AG09319 (cell line): ENCODE results near the gene CYB5A.

Experiments used
- DNase-seq: peaks from one replicate; pipeline ENCODE4 v3.0.0-alpha.2; 2010; ENCODE audit warnings: low read depth; ENCODE audit errors: extremely low read depth
- TF ChIP-seq, protein P1 (sequence below): IDR thresholded peaks from 2 replicates; pipeline ENCODE4 v1.5.1; 2011; ENCODE audit warnings: low read depth, mild to moderate bottlenecking, inconsistent platforms, low read length, moderate library complexity

CYB5A gene

DNA sequence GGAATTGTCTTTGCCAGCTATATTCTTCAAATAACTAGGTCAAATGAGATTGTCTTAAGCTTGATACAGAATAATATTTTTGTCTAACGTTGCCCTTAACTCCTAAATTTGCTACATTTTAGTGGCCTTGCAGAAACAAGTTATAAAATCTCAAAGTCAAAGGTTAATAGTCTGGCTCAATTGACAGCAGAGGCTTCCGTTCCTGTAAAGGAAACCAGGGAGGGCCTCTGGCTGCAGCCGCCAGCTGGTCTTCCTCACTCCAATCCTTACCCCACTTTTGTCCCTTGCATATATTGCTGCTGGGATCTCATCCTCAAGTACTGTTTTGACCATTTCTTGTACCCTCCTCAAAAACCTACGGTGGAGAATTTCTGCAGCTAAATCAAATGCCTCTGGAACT, 17.1 kb downstream of the CYB5A start:
- TF ChIP-seq, protein P1, sequence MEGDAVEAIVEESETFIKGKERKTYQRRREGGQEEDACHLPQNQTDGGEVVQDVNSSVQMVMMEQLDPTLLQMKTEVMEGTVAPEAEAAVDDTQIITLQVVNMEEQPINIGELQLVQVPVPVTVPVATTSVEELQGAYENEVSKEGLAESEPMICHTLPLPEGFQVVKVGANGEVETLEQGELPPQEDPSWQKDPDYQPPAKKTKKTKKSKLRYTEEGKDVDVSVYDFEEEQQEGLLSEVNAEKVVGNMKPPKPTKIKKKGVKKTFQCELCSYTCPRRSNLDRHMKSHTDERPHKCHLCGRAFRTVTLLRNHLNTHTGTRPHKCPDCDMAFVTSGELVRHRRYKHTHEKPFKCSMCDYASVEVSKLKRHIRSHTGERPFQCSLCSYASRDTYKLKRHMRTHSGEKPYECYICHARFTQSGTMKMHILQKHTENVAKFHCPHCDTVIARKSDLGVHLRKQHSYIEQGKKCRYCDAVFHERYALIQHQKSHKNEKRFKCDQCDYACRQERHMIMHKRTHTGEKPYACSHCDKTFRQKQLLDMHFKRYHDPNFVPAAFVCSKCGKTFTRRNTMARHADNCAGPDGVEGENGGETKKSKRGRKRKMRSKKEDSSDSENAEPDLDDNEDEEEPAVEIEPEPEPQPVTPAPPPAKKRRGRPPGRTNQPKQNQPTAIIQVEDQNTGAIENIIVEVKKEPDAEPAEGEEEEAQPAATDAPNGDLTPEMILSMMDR: no peak
- no peak for DNase-seq

DNA sequence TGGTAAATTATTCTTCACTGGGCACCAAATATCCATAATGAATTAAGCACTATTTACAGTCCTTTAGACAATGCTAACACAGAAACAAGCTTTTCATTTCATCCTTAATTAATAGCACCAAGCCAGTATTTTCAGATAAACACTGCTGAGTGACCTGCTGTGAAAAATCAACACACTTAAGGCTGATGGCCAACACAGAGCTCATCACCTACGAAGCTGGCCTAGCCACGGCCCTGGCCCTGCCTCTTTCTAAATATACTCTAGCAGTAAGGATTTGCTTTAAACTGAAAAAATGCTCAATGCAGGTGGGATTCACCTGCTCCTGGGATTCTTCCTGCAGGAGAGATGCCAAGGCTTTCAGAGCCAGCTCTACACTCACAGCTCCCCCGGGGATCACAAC, 18.4 kb downstream of the CYB5A start:
- TF ChIP-seq, protein P1: no peak
- DNase-seq: no peak

DNA sequence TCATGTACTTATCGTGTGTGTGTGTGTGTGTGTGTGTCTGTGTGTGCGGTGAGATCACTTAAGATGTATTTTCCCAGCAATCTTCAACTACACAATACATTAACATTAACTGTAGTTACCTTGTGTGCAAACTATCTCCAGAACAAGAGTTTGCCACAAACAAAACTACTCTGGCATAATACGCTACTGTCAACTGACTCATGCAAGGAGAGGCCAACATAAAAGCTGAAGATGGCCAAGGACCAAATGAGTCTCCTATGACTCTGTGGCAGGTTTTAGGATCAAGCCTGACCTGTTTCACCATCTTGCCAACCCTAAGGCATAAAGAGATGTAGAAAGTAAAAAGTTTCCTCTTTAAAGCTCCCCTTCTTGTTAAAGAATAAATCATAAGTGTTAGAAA, 20.1 kb downstream of the CYB5A start:
- TF ChIP-seq, protein P1: no peak
- no peak for DNase-seq

DNA sequence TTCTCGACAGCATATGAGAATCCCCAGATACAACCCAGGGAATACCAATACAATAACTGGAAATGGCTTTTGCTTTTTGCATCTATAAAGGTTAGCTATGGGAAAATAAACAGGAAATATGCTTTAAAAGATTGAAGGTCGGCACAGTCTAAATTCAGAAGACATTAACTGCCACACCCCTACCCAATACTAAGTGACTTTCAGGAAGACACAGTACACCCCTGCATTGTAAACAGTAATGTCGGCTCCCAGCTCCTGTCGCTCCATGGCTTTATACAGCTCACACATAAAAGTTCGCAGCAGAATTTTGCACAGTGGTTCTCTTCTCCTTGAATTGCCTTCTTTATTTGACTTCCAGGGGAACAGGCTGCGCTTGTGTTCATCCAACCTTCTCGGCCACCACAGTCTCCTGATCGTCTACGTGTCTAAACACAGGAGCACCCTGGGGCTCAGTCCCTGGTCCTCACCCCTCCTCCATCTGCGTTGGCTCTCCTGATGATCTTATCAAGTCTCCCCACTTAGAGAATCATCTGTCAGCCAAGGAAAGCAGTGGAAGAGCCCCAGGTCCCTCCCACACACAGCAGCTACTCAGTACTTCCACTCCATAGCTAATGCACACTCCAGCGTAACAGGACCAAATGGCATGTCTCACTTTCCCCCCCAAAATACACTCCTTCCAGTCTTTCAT, 22.7 kb downstream of the CYB5A start:
- TF ChIP-seq, protein P1: no peak
- no peak for DNase-seq

DNA sequence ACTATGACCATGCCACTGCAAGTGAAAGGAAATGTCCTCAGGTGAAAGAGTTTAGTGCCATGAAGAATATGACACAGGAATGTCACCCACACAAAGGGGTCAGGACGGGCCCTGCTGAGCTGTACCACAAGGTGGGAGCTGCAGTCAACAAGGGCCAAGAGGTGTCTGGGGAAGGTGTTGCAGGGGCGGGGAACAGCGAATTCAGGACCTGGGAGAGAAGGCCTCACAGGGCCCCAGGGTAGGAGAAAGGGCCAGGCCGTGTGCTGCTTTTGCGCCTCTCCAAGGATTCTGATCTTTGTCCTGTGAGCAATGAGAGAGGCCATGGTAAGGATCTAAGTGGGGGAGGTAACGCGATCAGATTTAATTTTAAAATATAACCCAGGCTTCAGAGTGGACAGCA, 23.6 kb downstream of the CYB5A start:
- TF ChIP-seq, protein P1: no peak
- no peak for DNase-seq

DNA sequence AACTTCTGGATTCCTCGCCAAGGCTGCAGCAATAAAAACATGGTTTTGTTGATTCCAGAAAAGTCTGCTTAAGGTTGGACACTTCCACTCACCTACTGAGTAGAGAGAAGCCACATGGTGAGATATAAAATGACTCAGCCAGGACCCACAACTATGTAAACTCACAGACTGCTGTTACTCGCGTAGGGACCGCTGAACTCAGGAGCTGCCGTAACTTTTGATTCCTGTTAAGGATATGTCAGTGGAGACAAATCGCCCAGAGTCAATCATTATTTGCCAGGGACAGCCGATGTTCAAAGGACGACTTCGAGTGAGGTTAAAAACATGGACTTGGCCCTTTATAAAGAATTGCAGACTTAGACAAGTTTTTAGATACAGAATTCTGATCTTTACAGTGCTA, 25.6 kb downstream of the CYB5A start:
- no peak for DNase-seq
- TF ChIP-seq, protein P1: no peak

DNA sequence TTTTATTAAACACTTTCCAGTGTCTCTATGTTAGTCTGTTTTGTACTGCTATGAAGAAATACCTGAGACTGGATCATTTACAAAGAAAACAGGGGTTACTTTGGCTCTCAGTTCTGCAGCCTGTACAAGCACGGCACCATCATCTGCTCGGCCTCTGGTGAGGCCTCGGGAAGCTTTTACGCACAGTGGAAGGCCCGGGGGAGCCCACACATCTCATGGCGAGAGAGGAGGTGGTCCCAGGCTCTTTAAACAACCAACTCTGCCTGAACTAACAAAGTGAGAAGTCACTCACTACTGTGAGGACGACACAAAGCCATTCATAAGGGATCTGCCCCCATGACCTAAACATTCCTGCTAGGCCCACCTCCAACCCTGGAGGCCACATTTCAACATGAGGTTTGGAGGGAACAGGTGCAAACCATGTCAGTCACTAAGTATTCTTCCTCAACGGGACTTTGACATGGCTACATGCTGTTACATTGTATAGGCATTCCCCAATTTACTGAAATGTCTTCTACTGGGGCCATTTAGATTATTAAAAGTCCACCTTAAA, 26.1 kb downstream of the CYB5A start:
- no peak for DNase-seq
- TF ChIP-seq, protein P1: no peak
